Keratinocyte (primary cell): ENCODE data around the gene BOC. TPM values are rescaled to one million over a fixed set of nuclear protein-coding genes. Genes with fewer than 3 reads are reported as not detected.
A peak's percentile ranks its signal among the peaks of the same experiment; 100 is the strongest.

ENCODE experiments used
- DNase-seq: peaks from one replicate; pipeline ENCODE4 v3.0.0-alpha.2; 2011; ENCODE audit warnings: low read depth, missing footprints, low spot score
- FAIRE-seq: peaks from 2 replicates; lab custom pipeline; 2011; peaks lifted over from hg19 to GRCh38; lab: Jason Lieb, UNC
- H2AFZ ChIP-seq: 2 replicates; pipeline ENCODE4 v1.6.0; 2012; ENCODE audit warnings: low read length, control low read depth, inconsistent platforms; ENCODE audit not compliant: control insufficient read depth
- H3K27ac ChIP-seq: 2 replicates; pipeline ENCODE4 v1.5.1; 2011; ENCODE audit warnings: low read length; ENCODE audit not compliant: control insufficient read depth, insufficient read depth
- H3K27me3 ChIP-seq: 3 replicates; pipeline ENCODE4 v1.6.0; 2011; ENCODE audit warnings: low read length; ENCODE audit not compliant: control insufficient read depth, insufficient read depth; ENCODE audit errors: extremely low read depth
- H3K36me3 ChIP-seq, 2 experiments: 2 replicates in 1 of 2; 3 replicates in 1 of 2; pipeline ENCODE4 v1.5.1; 2011; ENCODE audit warnings: low read length in 2 of 2, mild to moderate bottlenecking in 1 of 2; ENCODE audit not compliant: control insufficient read depth in 2 of 2, insufficient read depth in 2 of 2; ENCODE audit errors: extremely low read depth in 1 of 2
- H3K4me1 ChIP-seq: 3 replicates; pipeline ENCODE4 v1.5.1; 2011; ENCODE audit warnings: low read length; ENCODE audit not compliant: control insufficient read depth, insufficient read depth; ENCODE audit errors: extremely low read depth
- H3K4me2 ChIP-seq: 3 replicates; pipeline ENCODE4 v1.6.0; 2011; ENCODE audit warnings: low read depth, low read length; ENCODE audit not compliant: control insufficient read depth, insufficient read depth; ENCODE audit errors: extremely low read depth
- H3K4me3 ChIP-seq, 3 experiments: fragments of 200-600 bp in 1 of 3; sonication (generic) in 1 of 3; 2 replicates in 2 of 3; 3 replicates in 1 of 3; pipeline ENCODE4 v1.5.1; 2011 to 2016; ENCODE audit warnings: low read length in 3 of 3, mild to moderate bottlenecking in 3 of 3, control low read depth in 2 of 3, inconsistent platforms in 1 of 3, low read depth in 1 of 3, mixed read lengths in 1 of 3, mixed run types in 1 of 3, moderate library complexity in 1 of 3; ENCODE audit not compliant: control insufficient read depth in 2 of 3, insufficient read depth in 2 of 3; ENCODE audit errors: extremely low read depth in 1 of 3
- H3K79me2 ChIP-seq: 2 replicates; pipeline ENCODE4 v1.6.0; 2012; ENCODE audit warnings: low read length; ENCODE audit not compliant: control insufficient read depth, insufficient read depth
- H3K9ac ChIP-seq: 3 replicates; pipeline ENCODE4 v1.6.0; 2011; ENCODE audit warnings: low read length; ENCODE audit not compliant: control insufficient read depth, insufficient read depth; ENCODE audit errors: extremely low read depth
- H3K9me1 ChIP-seq: 3 replicates; pipeline ENCODE4 v1.6.0; 2011; ENCODE audit warnings: low read length; ENCODE audit not compliant: control insufficient read depth, insufficient read depth; ENCODE audit errors: extremely low read depth
- H3K9me3 ChIP-seq: 2 replicates; pipeline ENCODE4 v1.5.1; 2012; ENCODE audit warnings: low read depth, low read length; ENCODE audit not compliant: control insufficient read depth
- H4K20me1 ChIP-seq: 3 replicates; pipeline ENCODE4 v1.6.0; 2011; ENCODE audit warnings: low read length; ENCODE audit not compliant: control insufficient read depth, insufficient read depth; ENCODE audit errors: extremely low read depth
- CTCF ChIP-seq, 3 experiments: IDR thresholded peaks in 1 of 3; conservative IDR thresholded peaks in 1 of 3; optimal IDR thresholded peaks in 1 of 3; 2 replicates in 2 of 3; 3 replicates in 1 of 3; pipeline versions ENCODE3 to v1.5.1; 2011; ENCODE audit warnings: low read length in 3 of 3, mild to moderate bottlenecking in 3 of 3, moderate library complexity in 2 of 3, control low read depth in 1 of 3, inconsistent platforms in 1 of 3; ENCODE audit not compliant: insufficient read depth in 2 of 3; ENCODE audit errors: extremely low read depth in 1 of 3
- EZH2 ChIP-seq: IDR thresholded peaks from one replicate; pipeline ENCODE4 v1.6.1; 2012; ENCODE audit warnings: inconsistent platforms, mild to moderate bottlenecking, low read length, moderate library complexity
- dilution Hi-C: fragments of 300-500 bp; cut with MboI; formaldehyde crosslinking; loops from one replicate; pipeline ENCODE4 v1.7.0; 2020; ENCODE audit warnings: low sequenced_read_pairs; ENCODE audit not compliant: extremely low pct_ligation_motif_present
- polyA plus RNA-seq, 5 experiments: library from polyadenylated mRNA; depleted of rRNA in 3 of 5; stranded (reverse) in 3 of 5; stranded (forward) in 1 of 5; unstranded in 1 of 5; fragments of >200 nt; gene quantifications; 1 replicate in 1 of 5; 2 replicates in 3 of 5; 3 replicates in 1 of 5; pipeline versions ENCODE4 v1.2.1 to v1.2.3, GENCODE V29; 2011 to 2012; ENCODE audit warnings: missing spikeins in 2 of 5, low read depth in 1 of 5, low replicate concordance in 1 of 5

The BOC gene
- polyA plus RNA-seq, 1 donor (not counting 4 experiments of a cell fraction or from before 2014, with no cell fraction given) = 11.2 TPM

GRCh38 chr3:113241292-113242095 lies 30.1 kb downstream of the BOC start:
- no peak for FAIRE-seq
- H3K9me1 ChIP-seq = no peaks in the 10 kb centered on the region
- H4K20me1 ChIP-seq = no peaks in the 10 kb centered on the region
- no peak for DNase-seq
- no peaks in the 10 kb centered on the region for H3K9me3 ChIP-seq
- H3K79me2 ChIP-seq = no peaks in the 10 kb centered on the region
- peak overlapping the region; percentile 28 for H3K27ac ChIP-seq
- H3K4me1 ChIP-seq = peaks cover 32% of the 10 kb centered on the region
- TF ChIP-seq EZH2 = no peak
- TF ChIP-seq CTCF (optimal IDR thresholded peaks at IDR 0.05 in 1 of 3, IDR thresholded peaks at IDR 0.05 in 1 of 3, conservative IDR thresholded peaks at IDR 0.05 in 1 of 3; ENCODE audit: extremely low read depth in 1 of 3, insufficient read depth in 2 of 3, low read length in 3 of 3) = no peak
- dilution Hi-C loops = no loop called here
- H3K27me3 ChIP-seq = no peaks in the 10 kb centered on the region
- H3K4me3 ChIP-seq = peak overlapping the region in 2 of 3 experiments; percentile 31 to 41
- no peaks in the 10 kb centered on the region for H3K36me3 ChIP-seq
- peak overlapping the region; percentile 18 for H3K9ac ChIP-seq
- H3K4me2 ChIP-seq = peak overlapping the region; percentile 68
- H2AFZ ChIP-seq = peak overlapping the region; percentile 68

GRCh38 chr3:113242096-113242581 lies 30.8 kb downstream of the BOC start:
- H3K36me3 ChIP-seq = no peaks in the 10 kb centered on the region
- peak overlapping the region; percentile 18 for H3K9ac ChIP-seq
- H3K9me1 ChIP-seq = no peaks in the 10 kb centered on the region
- H3K4me2 ChIP-seq = peak overlapping the region; percentile 68
- peak overlapping the region; percentile 68 for H2AFZ ChIP-seq
- peak overlapping the region in 2 of 3 experiments; percentile 31 to 41 for H3K4me3 ChIP-seq
- FAIRE-seq = no peak
- peak overlapping the region; percentile 28 for H3K27ac ChIP-seq
- H3K27me3 ChIP-seq = no peaks in the 10 kb centered on the region
- DNase-seq = no peak
- no peaks in the 10 kb centered on the region for H3K9me3 ChIP-seq
- TF ChIP-seq EZH2 = no peak
- TF ChIP-seq CTCF (optimal IDR thresholded peaks at IDR 0.05 in 1 of 3, IDR thresholded peaks at IDR 0.05 in 1 of 3, conservative IDR thresholded peaks at IDR 0.05 in 1 of 3; ENCODE audit: extremely low read depth in 1 of 3, insufficient read depth in 2 of 3, low read length in 3 of 3) = no peak
- H3K79me2 ChIP-seq = no peaks in the 10 kb centered on the region
- peaks cover 38% of the 10 kb centered on the region for H3K4me1 ChIP-seq
- dilution Hi-C loops = no loop called here
- H4K20me1 ChIP-seq = no peaks in the 10 kb centered on the region
